ENCODE measurements around the gene MGARP. TPM values are rescaled to one million over a fixed set of nuclear protein-coding genes. Genes with fewer than 3 reads are reported as not detected.
A peak's percentile ranks its signal among the peaks of the same experiment; 100 is the strongest.

Gene MGARP
- total RNA-seq (2014; rRNA removed; shearing (Covaris generic)) (2.4 and 2.8 TPM in 2 replicates), polyA plus RNA-seq (2016; fragmentation: Nextera tagmentation; extraction: Ambion mirVana) (4.1 and 4.7 TPM in 2 replicates)
- long read RNA-seq, transcript MGARP-201 (4 exons, 1,339 nt) = major isoform, 6 of 6 reads
- long read RNA-seq, partial matches to known transcripts = 0 of 6 reads
- long read RNA-seq, other reads (novel, unspliced or antisense) = 0 of 6 reads

GRCh38 chr4:139279760-139280620 lies at the start of gene MGARP:
Gene MGARP, minus strand, starts transcription at chr4:139280225. Its CDS starts 67 bp downstream, at chr4:139280158.
- peak within 1 kb of the TSS; percentile 74 for H3K4me3 Mint-ChIP-seq
- ATAC-seq = peak; percentile 94
- TF ChIP-seq ZNF331 (CRISPR knock-in tag; IDR thresholded peaks at IDR 0.05; ENCODE audit: low read depth) = no peak
- TF ChIP-seq, protein P1, sequence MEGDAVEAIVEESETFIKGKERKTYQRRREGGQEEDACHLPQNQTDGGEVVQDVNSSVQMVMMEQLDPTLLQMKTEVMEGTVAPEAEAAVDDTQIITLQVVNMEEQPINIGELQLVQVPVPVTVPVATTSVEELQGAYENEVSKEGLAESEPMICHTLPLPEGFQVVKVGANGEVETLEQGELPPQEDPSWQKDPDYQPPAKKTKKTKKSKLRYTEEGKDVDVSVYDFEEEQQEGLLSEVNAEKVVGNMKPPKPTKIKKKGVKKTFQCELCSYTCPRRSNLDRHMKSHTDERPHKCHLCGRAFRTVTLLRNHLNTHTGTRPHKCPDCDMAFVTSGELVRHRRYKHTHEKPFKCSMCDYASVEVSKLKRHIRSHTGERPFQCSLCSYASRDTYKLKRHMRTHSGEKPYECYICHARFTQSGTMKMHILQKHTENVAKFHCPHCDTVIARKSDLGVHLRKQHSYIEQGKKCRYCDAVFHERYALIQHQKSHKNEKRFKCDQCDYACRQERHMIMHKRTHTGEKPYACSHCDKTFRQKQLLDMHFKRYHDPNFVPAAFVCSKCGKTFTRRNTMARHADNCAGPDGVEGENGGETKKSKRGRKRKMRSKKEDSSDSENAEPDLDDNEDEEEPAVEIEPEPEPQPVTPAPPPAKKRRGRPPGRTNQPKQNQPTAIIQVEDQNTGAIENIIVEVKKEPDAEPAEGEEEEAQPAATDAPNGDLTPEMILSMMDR (conservative IDR thresholded peaks at IDR 0.05; ENCODE audit: low read depth in 2 of 2) = no peak
- no peak for TF ChIP-seq JUNB (IDR thresholded peaks at IDR 0.05; ENCODE audit: unreplicated experiment)
- TF ChIP-seq EZH2 (IDR thresholded peaks at IDR 0.05; ENCODE audit: low read depth, unreplicated experiment) = peak; percentile 67
- TF ChIP-seq, protein P2, sequence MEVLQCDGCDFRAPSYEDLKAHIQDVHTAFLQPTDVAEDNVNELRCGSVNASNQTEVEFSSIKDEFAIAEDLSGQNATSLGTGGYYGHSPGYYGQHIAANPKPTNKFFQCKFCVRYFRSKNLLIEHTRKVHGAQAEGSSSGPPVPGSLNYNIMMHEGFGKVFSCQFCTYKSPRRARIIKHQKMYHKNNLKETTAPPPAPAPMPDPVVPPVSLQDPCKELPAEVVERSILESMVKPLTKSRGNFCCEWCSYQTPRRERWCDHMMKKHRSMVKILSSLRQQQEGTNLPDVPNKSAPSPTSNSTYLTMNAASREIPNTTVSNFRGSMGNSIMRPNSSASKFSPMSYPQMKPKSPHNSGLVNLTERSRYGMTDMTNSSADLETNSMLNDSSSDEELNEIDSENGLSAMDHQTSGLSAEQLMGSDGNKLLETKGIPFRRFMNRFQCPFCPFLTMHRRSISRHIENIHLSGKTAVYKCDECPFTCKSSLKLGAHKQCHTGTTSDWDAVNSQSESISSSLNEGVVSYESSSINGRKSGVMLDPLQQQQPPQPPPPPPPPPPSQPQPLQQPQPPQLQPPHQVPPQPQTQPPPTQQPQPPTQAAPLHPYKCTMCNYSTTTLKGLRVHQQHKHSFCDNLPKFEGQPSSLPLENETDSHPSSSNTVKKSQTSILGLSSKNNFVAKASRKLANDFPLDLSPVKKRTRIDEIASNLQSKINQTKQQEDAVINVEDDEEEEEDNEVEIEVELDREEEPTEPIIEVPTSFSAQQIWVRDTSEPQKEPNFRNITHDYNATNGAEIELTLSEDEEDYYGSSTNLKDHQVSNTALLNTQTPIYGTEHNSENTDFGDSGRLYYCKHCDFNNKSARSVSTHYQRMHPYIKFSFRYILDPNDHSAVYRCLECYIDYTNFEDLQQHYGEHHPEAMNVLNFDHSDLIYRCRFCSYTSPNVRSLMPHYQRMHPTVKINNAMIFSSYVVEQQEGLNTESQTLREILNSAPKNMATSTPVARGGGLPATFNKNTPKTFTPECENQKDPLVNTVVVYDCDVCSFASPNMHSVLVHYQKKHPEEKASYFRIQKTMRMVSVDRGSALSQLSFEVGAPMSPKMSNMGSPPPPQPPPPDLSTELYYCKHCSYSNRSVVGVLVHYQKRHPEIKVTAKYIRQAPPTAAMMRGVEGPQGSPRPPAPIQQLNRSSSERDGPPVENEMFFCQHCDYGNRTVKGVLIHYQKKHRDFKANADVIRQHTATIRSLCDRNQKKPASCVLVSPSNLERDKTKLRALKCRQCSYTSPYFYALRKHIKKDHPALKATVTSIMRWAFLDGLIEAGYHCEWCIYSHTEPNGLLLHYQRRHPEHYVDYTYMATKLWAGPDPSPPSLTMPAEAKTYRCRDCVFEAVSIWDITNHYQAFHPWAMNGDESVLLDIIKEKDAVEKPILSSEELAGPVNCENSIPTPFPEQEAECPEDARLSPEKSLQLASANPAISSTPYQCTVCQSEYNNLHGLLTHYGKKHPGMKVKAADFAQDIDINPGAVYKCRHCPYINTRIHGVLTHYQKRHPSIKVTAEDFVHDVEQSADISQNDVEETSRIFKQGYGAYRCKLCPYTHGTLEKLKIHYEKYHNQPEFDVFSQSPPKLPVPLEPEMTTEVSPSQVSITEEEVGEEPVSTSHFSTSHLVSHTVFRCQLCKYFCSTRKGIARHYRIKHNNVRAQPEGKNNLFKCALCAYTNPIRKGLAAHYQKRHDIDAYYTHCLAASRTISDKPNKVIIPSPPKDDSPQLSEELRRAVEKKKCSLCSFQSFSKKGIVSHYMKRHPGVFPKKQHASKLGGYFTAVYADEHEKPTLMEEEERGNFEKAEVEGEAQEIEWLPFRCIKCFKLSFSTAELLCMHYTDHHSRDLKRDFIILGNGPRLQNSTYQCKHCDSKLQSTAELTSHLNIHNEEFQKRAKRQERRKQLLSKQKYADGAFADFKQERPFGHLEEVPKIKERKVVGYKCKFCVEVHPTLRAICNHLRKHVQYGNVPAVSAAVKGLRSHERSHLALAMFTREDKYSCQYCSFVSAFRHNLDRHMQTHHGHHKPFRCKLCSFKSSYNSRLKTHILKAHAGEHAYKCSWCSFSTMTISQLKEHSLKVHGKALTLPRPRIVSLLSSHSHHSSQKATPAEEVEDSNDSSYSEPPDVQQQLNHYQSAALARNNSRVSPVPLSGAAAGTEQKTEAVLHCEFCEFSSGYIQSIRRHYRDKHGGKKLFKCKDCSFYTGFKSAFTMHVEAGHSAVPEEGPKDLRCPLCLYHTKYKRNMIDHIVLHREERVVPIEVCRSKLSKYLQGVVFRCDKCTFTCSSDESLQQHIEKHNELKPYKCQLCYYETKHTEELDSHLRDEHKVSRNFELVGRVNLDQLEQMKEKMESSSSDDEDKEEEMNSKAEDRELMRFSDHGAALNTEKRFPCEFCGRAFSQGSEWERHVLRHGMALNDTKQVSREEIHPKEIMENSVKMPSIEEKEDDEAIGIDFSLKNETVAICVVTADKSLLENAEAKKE (CRISPR knock-in tag; IDR thresholded peaks at IDR 0.05) = no peak
- TF ChIP-seq CREB1 (CRISPR knock-in tag; IDR thresholded peaks at IDR 0.05; ENCODE audit: low read depth) = no peak
- 0 out of 2 replicates have a peak, but pooled peaks have one; percentile 21 for TF ChIP-seq ETS1 (IDR thresholded peaks at IDR 0.05)
- TF ChIP-seq EZH2phosphoT487 (IDR thresholded peaks at IDR 0.05; ENCODE audit: unreplicated experiment) = no peak
- TF ChIP-seq, protein P3, sequence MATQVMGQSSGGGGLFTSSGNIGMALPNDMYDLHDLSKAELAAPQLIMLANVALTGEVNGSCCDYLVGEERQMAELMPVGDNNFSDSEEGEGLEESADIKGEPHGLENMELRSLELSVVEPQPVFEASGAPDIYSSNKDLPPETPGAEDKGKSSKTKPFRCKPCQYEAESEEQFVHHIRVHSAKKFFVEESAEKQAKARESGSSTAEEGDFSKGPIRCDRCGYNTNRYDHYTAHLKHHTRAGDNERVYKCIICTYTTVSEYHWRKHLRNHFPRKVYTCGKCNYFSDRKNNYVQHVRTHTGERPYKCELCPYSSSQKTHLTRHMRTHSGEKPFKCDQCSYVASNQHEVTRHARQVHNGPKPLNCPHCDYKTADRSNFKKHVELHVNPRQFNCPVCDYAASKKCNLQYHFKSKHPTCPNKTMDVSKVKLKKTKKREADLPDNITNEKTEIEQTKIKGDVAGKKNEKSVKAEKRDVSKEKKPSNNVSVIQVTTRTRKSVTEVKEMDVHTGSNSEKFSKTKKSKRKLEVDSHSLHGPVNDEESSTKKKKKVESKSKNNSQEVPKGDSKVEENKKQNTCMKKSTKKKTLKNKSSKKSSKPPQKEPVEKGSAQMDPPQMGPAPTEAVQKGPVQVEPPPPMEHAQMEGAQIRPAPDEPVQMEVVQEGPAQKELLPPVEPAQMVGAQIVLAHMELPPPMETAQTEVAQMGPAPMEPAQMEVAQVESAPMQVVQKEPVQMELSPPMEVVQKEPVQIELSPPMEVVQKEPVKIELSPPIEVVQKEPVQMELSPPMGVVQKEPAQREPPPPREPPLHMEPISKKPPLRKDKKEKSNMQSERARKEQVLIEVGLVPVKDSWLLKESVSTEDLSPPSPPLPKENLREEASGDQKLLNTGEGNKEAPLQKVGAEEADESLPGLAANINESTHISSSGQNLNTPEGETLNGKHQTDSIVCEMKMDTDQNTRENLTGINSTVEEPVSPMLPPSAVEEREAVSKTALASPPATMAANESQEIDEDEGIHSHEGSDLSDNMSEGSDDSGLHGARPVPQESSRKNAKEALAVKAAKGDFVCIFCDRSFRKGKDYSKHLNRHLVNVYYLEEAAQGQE (IDR thresholded peaks at IDR 0.05; ENCODE audit: unreplicated experiment) = no peak
- no peak for TF ChIP-seq POLR2AphosphoS5 (IDR thresholded peaks at IDR 0.05; ENCODE audit: low read depth)
- no peak for TF ChIP-seq NANOG (IDR thresholded peaks at IDR 0.05; ENCODE audit: borderline replicate concordance)
- Histone ChIP-seq H3K4me3 (peak within 1 kb of the TSS; percentile 73), H3K4me2 (peak within 1 kb of the TSS; percentile 98), H3K4me1 (ENCODE audit: insufficient read depth) (no peaks in the 10 kb centered on the region; the same call in 1 of the 2 replicates), H3K79me2 (replicated peaks; ENCODE audit: insufficient read depth) (no peaks in the 10 kb centered on the region), H3F3A (replicated peaks; ENCODE audit: low read depth) (peaks cover 12% of the 10 kb centered on the region), H4K20me1 (replicated peaks; ENCODE audit: insufficient read depth) (no peaks in the 10 kb centered on the region), H3K27me3 (ENCODE audit: insufficient read depth) (peaks cover 65% of the 10 kb centered on the region), H3K27ac (ENCODE audit: low read depth) (no peak within 1 kb of the TSS), H2AFZ (peak within 1 kb of the TSS; percentile 98), H3K36me3 (ENCODE audit: insufficient read depth) (no peaks in the 10 kb centered on the region), H3K9me2 (ENCODE audit: insufficient read depth) (no peaks in the 10 kb centered on the region)
- H3K27ac Mint-ChIP-seq = no peak within 1 kb of the TSS
- H3K9me3 Mint-ChIP-seq = peaks cover 10% of the 10 kb centered on the region
- H3K27me3 Mint-ChIP-seq (ENCODE audit: insufficient read depth, low read depth, poor library complexity) = peaks cover 36% of the 10 kb centered on the region
- peaks cover 10% of the 10 kb centered on the region for H3K4me1 Mint-ChIP-seq
- peak; percentile 93 for DNase-seq (ENCODE audit: low spot score)
- H3K36me3 Mint-ChIP-seq (ENCODE audit: low read depth) = peaks cover 5% of the 10 kb centered on the region; the same call in 2 of the 3 replicates
